A549 (cell line): ENCODE data around the gene PXYLP1. TPM values are rescaled to one million over a fixed set of nuclear protein-coding genes. Genes with fewer than 3 reads are reported as not detected.

Experiments
- ATAC-seq, 2 experiments: fragments of 200-7000 bp in 1 of 2; fragments of >200 bp in 1 of 2; cut with Nextera tagmentation in 1 of 2; cut with Tn5 transposase in 1 of 2; 3 replicates each; pipeline versions ENCODE4 v1.8.0 to v1.9.1; 2018 to 2020; ENCODE audit warnings: mild to moderate bottlenecking in 1 of 2, moderate library complexity in 1 of 2
- CTCF ChIA-PET: fragments of 300-600 bp; sonication (Branson Sonifier 250); formaldehyde crosslinking; extraction: SDS; loops from one replicate; lab custom pipeline; 2021; ENCODE audit warnings: antibody characterized with exemption, inconsistent platforms; lab: Yijun Ruan, JAX
- POLR2A ChIA-PET: fragments of 350-600 bp; formaldehyde crosslinking; extraction: SDS; loops from one replicate; lab custom pipeline; 2021; ENCODE audit warnings: antibody characterized with exemption, inconsistent platforms; lab: Yijun Ruan, JAX
- DNase-seq, 2 experiments: peaks; one replicate each; pipeline versions ENCODE4 v3.0.0 to v3.0.0-alpha.2; 2011 to 2016; ENCODE audit warnings: low read depth in 1 of 2, low spot score in 1 of 2
- FAIRE-seq: peaks from 2 replicates; lab custom pipeline; 2011; peaks lifted over from hg19 to GRCh38; lab: Jason Lieb, UNC
- H3K27ac ChIP-seq, 2 experiments: fragments of >200 bp; sonication (Bioruptor Twin); formaldehyde crosslinking; 3 replicates each; pipeline ENCODE4 v1.5.1; 2016 to 2017
- H3K4me1 ChIP-seq: fragments of >200 bp; sonication (Bioruptor Twin); formaldehyde crosslinking; 3 replicates; pipeline ENCODE4 v1.6.1; 2016
- H3K4me2 ChIP-seq: fragments of >200 bp; sonication (Bioruptor Twin); formaldehyde crosslinking; 3 replicates; pipeline ENCODE4 v1.6.1; 2016
- H3K4me3 ChIP-seq: fragments of >200 bp; sonication (Bioruptor Twin); formaldehyde crosslinking; 3 replicates; pipeline ENCODE4 v1.5.1; 2016
- H3K9me3 ChIP-seq: fragments of >200 bp; sonication (Bioruptor Twin); formaldehyde crosslinking; 3 replicates; pipeline ENCODE4 v1.6.1; 2016
- BCL3 ChIP-seq: fragments of >200 bp; sonication (Bioruptor Twin); formaldehyde crosslinking; IDR thresholded peaks from 3 replicates; pipeline ENCODE4 v1.6.1; 2016
- CEBPB ChIP-seq, 2 experiments: fragments of >200 bp in 1 of 2; sonication (Bioruptor Twin) in 1 of 2; formaldehyde crosslinking in 1 of 2; IDR thresholded peaks; 2 replicates each; pipeline ENCODE4 v1.6.1; 2012 to 2016
- E2F6 ChIP-seq: IDR thresholded peaks from 2 replicates; pipeline ENCODE4 v1.6.1; 2012; ENCODE audit warnings: low read depth, borderline replicate concordance
- FOSB ChIP-seq: fragments of 250-450 bp; sonication (Bioruptor Pico); IDR thresholded peaks from 2 replicates; pipeline ENCODE4 v1.5.0; 2020; ENCODE audit warnings: mild to moderate bottlenecking, moderate library complexity
- FOSL2 ChIP-seq, 2 experiments: fragments of 450-650 bp in 1 of 2; fragments of >200 bp in 1 of 2; sonication (Bioruptor Twin) in 1 of 2; formaldehyde crosslinking; IDR thresholded peaks; 2 replicates each; pipeline versions ENCODE4 v1.5.0 to v1.6.1; 2016 to 2020; ENCODE audit warnings: mild to moderate bottlenecking in 1 of 2, moderate library complexity in 1 of 2
- FOXS1 ChIP-seq: fragments of 250-450 bp; sonication (Bioruptor Pico); IDR thresholded peaks from 2 replicates; pipeline ENCODE4 v1.5.0; 2020; ENCODE audit warnings: mild to moderate bottlenecking, moderate library complexity
- HDAC2 ChIP-seq: fragments of 200-600 bp; sonication (generic); IDR thresholded peaks from 2 replicates; pipeline ENCODE4 v1.6.1; 2016
- HOXB13 ChIP-seq: fragments of 250-450 bp; sonication (Bioruptor Pico); IDR thresholded peaks from 2 replicates; pipeline ENCODE4 v1.5.0; 2020; ENCODE audit warnings: low read depth, mild to moderate bottlenecking, moderate library complexity
- KDM1A ChIP-seq: fragments of 200-600 bp; sonication (generic); IDR thresholded peaks from 2 replicates; pipeline ENCODE4 v1.6.1; 2016; ENCODE audit warnings: low read depth, mild to moderate bottlenecking
- NFE2L2 ChIP-seq: fragments of 150-350 bp; conservative IDR thresholded peaks from 2 replicates; pipeline ENCODE4 v1.6.1; 2014; ENCODE audit warnings: low read length
- POLR2A ChIP-seq: IDR thresholded peaks from 2 replicates; pipeline ENCODE4 v1.6.1; 2012; ENCODE audit warnings: mild to moderate bottlenecking, low read length
- POLR2AphosphoS2 ChIP-seq: conservative IDR thresholded peaks from 2 replicates; pipeline ENCODE4 v1.6.1; 2012; ENCODE audit warnings: low read length, improper control_type of control experiment, inconsistent platforms
- RAD21 ChIP-seq, 2 experiments: fragments of >200 bp in 1 of 2; sonication (Bioruptor Twin) in 1 of 2; formaldehyde crosslinking in 1 of 2; IDR thresholded peaks in 1 of 2; conservative IDR thresholded peaks in 1 of 2; 2 replicates in 1 of 2; 3 replicates in 1 of 2; pipeline ENCODE4 v1.6.1; 2012 to 2018; ENCODE audit warnings: inconsistent platforms in 1 of 2
- REST ChIP-seq: fragments of 200-600 bp; sonication (generic); IDR thresholded peaks from 2 replicates; pipeline ENCODE4 v1.6.1; 2016; ENCODE audit warnings: antibody characterized with exemption, mild to moderate bottlenecking, moderate library complexity
- RNF2 ChIP-seq: fragments of 200-600 bp; sonication (generic); IDR thresholded peaks from 2 replicates; pipeline ENCODE4 v1.6.1; 2016; ENCODE audit warnings: low read depth, mild to moderate bottlenecking, antibody characterized with exemption, moderate library complexity, borderline replicate concordance
- ZC3H11A ChIP-seq: fragments of 450-650 bp; IDR thresholded peaks from 2 replicates; pipeline ENCODE4 v1.6.1; 2014; ENCODE audit warnings: antibody characterized with exemption, mild to moderate bottlenecking
- WGBS: methylation state at CpG from one replicate; pipeline ENCODE4 v1.1.6; 2017; ENCODE audit errors: missing lambda C conversion rate; 5-methylcytosine and 5-hydroxymethylcytosine counted together
- polyA plus RNA-seq, 4 experiments: library from polyadenylated mRNA; depleted of rRNA in 3 of 4; stranded (reverse); fragments of >200 nt; fragmentation: RNase III in 1 of 4; extraction: RNeasy Plus Mini Kit Qiagen cat#74134 plus additional on column Dnase treatment in 1 of 4; gene quantifications; 2 replicates in 3 of 4; 3 replicates in 1 of 4; pipeline ENCODE4 v1.2.3, GENCODE V29; 2011 to 2017

PXYLP1 gene
- polyA plus RNA-seq, 2 of the 4 experiments (the other 2 are of a cell fraction) = 8.0 to 11.7 TPM

GRCh38 chr3:141227216-141227615, 4.4 kb upstream of the PXYLP1 start (continued):
- TF ChIP-seq E2F6 = no peak
- TF ChIP-seq HDAC2 = no peak
- TF ChIP-seq ZC3H11A = no peak
- no peak for TF ChIP-seq RAD21 (conservative IDR thresholded peaks at IDR 0.05 in 1 of 2, IDR thresholded peaks at IDR 0.05 in 1 of 2)
- no peak for TF ChIP-seq REST
- no peak for TF ChIP-seq HOXB13 (CRISPR knock-in tag)

- no peak overlapping the region for H3K4me2 ChIP-seq
- no peak for ATAC-seq
- no peak overlapping the region for H3K27ac ChIP-seq
- H3K4me1 ChIP-seq = peaks cover 21% of the 10 kb centered on the region; the same call in 2 of the 3 replicates
- DNase-seq = no peak
- TF ChIP-seq CEBPB (IDR thresholded peaks at IDR 0.05) (0 out of 4 replicates have a peak, but pooled peaks of 1 of the 2 experiments have one; percentile 11), POLR2A (no peak), NFE2L2 (no peak)
- no peak for FAIRE-seq
- CTCF ChIA-PET = interaction anchor here (1.1 to 1.5 kb wide), 2 partner anchors 29 to 35 kb away, joined by 3 read pairs; no protein-coding TSS in a partner anchor
- POLR2A ChIA-PET = no interaction called here
- no peak overlapping the region for H3K4me3 ChIP-seq
- peaks cover 26% of the 10 kb centered on the region; the same call in 2 of the 3 replicates for H3K9me3 ChIP-seq
These were observed 3.9 kb upstream of the PXYLP1 start for GRCh38 chr3:141227752-141228151.

- no peak for TF ChIP-seq ZC3H11A
- no peak for TF ChIP-seq FOSB (CRISPR knock-in tag)
- TF ChIP-seq KDM1A = no peak
- TF ChIP-seq POLR2AphosphoS2 = no peak
- TF ChIP-seq BCL3 = no peak
These were observed 3.2 kb upstream of the PXYLP1 start for GRCh38 chr3:141228395-141228794.

GRCh38 chr3:141229132-141229531, 2.5 kb upstream of the PXYLP1 start:
- DNase-seq (no peak), FAIRE-seq (no peak), ATAC-seq (no peak)
- H3K4me2 ChIP-seq = no peak overlapping the region
- no peak for TF ChIP-seq RNF2
- no peak for TF ChIP-seq NFE2L2
- TF ChIP-seq FOSL2 (IDR thresholded peaks at IDR 0.05) = no peak
- TF ChIP-seq FOSL2 (CRISPR knock-in tag; IDR thresholded peaks at IDR 0.05) = no peak
- TF ChIP-seq FOXS1 = no peak
- H3K27ac ChIP-seq = no peak overlapping the region
- peaks cover 13% of the 10 kb centered on the region; the same call in 2 of the 3 replicates for H3K9me3 ChIP-seq
- H3K4me1 ChIP-seq = peaks cover 21% of the 10 kb centered on the region; the same call in 2 of the 3 replicates
- POLR2A ChIA-PET = no interaction called here
- CTCF ChIA-PET = interaction anchor here (0.9 kb wide), 1 partner anchor 223 kb away, joined by 3 read pairs; no protein-coding TSS in a partner anchor
- no peak overlapping the region for H3K4me3 ChIP-seq
- WGBS = 86% methylated on average over 3 of the region's 3 CpGs

More at GRCh38 chr3:141228395-141228794, 3.2 kb upstream of the PXYLP1 start:
- FAIRE-seq (no peak), DNase-seq (peak in 1 of 2 experiments; percentile 44), ATAC-seq (no peak)
- H3K4me2 ChIP-seq = no peak overlapping the region
- H3K4me1 ChIP-seq = peaks cover 21% of the 10 kb centered on the region; the same call in 2 of the 3 replicates
- 46% methylated on average over 2 of the region's 2 CpGs for WGBS
- POLR2A ChIA-PET = no interaction called here
- no peak overlapping the region for H3K27ac ChIP-seq
- CTCF ChIA-PET = interaction anchor here (0.9 to 1.5 kb wide), 3 partner anchors 28 to 224 kb away, joined by 3 read pairs; no protein-coding TSS in a partner anchor
- no peak overlapping the region for H3K4me3 ChIP-seq
- peaks cover 20% of the 10 kb centered on the region; the same call in 2 of the 3 replicates for H3K9me3 ChIP-seq
